NT2/D1 (cell line): ENCODE data around the gene TACR2.

Experiments used
- DNase-seq: peaks from one replicate; pipeline ENCODE4 v3.0.0-alpha.2; 2011; ENCODE audit warnings: low read depth, low spot score
- H3K27me3 ChIP-seq: 2 replicates; pipeline ENCODE4 v1.6.0; 2011; ENCODE audit warnings: mild to moderate bottlenecking; ENCODE audit not compliant: insufficient read length, insufficient read depth
- H3K36me3 ChIP-seq: 2 replicates; pipeline ENCODE4 v1.6.1; 2011; ENCODE audit warnings: mild to moderate bottlenecking, low read length, mixed read lengths; ENCODE audit not compliant: insufficient read depth, insufficient read length
- H3K4me1 ChIP-seq: 2 replicates; pipeline ENCODE4 v1.5.1; 2011; ENCODE audit not compliant: insufficient read depth, insufficient read length
- H3K4me3 ChIP-seq: 2 replicates; pipeline ENCODE4 v1.5.1; 2011; ENCODE audit warnings: low read depth; ENCODE audit not compliant: insufficient read length
- H3K9ac ChIP-seq: 2 replicates; pipeline ENCODE4 v1.6.0; 2011; ENCODE audit warnings: low read depth; ENCODE audit not compliant: insufficient read length
- H3K9me3 ChIP-seq: 2 replicates; pipeline ENCODE4 v1.5.1; 2011; ENCODE audit warnings: mild to moderate bottlenecking, low read length; ENCODE audit not compliant: insufficient read depth
- SUZ12 ChIP-seq: IDR thresholded peaks from 2 replicates; pipeline ENCODE4 v1.6.1; 2011; ENCODE audit not compliant: insufficient read length, insufficient read depth; ENCODE audit errors: extremely low read depth
- YY1 ChIP-seq: IDR thresholded peaks from 2 replicates; pipeline ENCODE4 v1.6.1; 2011; ENCODE audit not compliant: insufficient read length, insufficient read depth
- ZNF274 ChIP-seq: IDR thresholded peaks from 2 replicates; pipeline ENCODE4 v1.6.1; 2011; ENCODE audit warnings: mild to moderate bottlenecking, low read depth, low read length

TACR2 gene

DNA sequence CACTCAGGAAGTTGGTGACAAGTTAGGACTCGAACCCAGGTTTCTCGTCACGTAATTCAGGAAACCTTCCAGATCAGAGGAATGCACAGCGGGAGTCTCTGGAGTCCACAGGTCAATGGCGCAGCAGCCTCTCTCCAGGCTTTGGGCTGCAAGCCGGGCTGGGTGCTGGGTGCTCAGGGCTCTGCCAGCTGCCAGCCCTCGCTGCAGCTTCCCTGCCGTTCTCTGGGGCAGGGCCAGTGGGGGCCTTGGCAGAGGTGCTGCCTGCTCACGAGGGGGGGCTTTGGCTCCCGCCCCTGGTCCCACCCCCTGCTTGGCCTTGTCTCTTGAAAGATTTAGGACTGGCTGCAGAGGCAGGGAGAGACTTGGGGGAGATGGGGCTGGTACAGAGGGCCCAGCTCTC, at the start of gene TACR2:
Gene TACR2 (minus strand): TSS at position 224 of the 400 bp plus-strand sequence. CDS start 595 bp downstream, outside the sequence.
- H3K27me3 ChIP-seq, result no peaks in the 10 kb centered on the region
- no peaks in the 10 kb centered on the region for H3K9me3 ChIP-seq
- DNase-seq, result no peak
- H3K4me1 ChIP-seq, result peaks cover 4% of the 10 kb centered on the region
- H3K4me3 ChIP-seq, result no peak within 1 kb of the TSS
- no peaks in the 10 kb centered on the region for H3K36me3 ChIP-seq
- no peak for TF ChIP-seq YY1
- TF ChIP-seq SUZ12, result no peak
- no peak for TF ChIP-seq ZNF274
- no peak within 1 kb of the TSS for H3K9ac ChIP-seq

DNA sequence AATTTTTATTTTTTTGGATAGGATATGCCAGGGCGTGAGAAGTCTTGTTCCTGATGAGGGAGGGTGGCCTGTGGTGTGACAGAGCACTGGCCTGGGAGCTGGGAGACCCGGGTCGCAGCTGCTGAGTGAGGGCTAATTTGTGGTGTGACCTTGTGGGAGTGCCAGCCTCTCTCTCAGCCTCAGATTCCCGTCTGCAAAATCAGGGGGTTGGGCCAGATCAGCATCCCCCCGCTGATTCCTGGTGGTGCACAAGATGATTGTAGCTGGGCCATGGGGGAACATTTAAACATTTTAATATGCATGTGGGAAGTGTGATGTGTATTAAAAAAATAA, 49.4 kb upstream of the TACR2 start:
- TF ChIP-seq ZNF274, result no peak
- TF ChIP-seq SUZ12, result no peak
- no peak for TF ChIP-seq YY1
- Histone ChIP-seq H3K9me3 (no peaks in the 10 kb centered on the region), H3K4me1 (peaks cover 4% of the 10 kb centered on the region), H3K27me3 (no peaks in the 10 kb centered on the region), H3K9ac (no peak overlapping the region), H3K36me3 (no peaks in the 10 kb centered on the region), H3K4me3 (no peak overlapping the region)
- DNase-seq, result no peak

DNA sequence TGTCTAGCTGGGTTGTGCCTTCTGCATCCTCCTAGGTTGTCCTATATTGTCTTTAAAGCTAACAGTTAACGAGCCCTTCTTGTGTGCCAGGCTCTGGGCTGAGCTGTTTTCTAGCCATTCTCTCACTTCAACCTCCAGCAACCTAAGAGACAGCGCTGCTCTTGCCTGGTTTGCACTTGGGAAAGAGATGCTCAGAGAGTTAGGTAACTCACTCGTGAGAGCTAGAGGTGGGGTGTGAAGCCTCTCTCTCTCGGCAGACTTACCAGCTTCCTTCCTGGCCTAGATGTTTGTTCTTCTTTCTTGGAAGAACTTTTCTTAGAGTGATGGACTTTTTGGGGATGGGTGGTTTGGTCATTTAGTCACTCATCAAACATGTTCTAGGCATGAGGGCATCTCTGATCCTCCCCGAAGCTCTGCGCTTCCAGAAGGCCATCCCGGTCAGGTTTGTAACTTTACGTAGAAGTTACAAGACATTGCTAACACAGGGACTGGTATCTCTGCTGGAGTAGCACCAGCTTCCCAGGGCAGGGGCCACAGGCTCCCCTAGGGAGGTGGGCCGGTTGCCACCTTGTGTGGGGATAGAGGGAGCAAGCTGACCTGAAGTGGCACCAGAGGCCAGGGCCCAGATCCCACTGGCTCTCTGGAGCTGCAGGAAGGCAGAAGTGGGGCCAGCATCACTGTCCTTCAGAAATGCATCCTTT, 48.9 kb upstream of the TACR2 start:
- Histone ChIP-seq H3K4me3 (no peak overlapping the region), H3K4me1 (peaks cover 4% of the 10 kb centered on the region), H3K9ac (no peak overlapping the region), H3K36me3 (no peaks in the 10 kb centered on the region), H3K27me3 (no peaks in the 10 kb centered on the region), H3K9me3 (no peaks in the 10 kb centered on the region)
- TF ChIP-seq SUZ12 (no peak), ZNF274 (no peak), YY1 (no peak)
- no peak for DNase-seq

GRCh38 chr10:69464801-69465401, 48.2 kb upstream of the TACR2 start:
- no peak for DNase-seq
- H3K9me3 ChIP-seq, result no peaks in the 10 kb centered on the region
- no peak overlapping the region for H3K9ac ChIP-seq
- no peak for TF ChIP-seq SUZ12
- TF ChIP-seq ZNF274, result no peak
- TF ChIP-seq YY1, result no peak
- no peaks in the 10 kb centered on the region for H3K27me3 ChIP-seq
- peaks cover 4% of the 10 kb centered on the region for H3K4me1 ChIP-seq
- no peak overlapping the region for H3K4me3 ChIP-seq
- no peaks in the 10 kb centered on the region for H3K36me3 ChIP-seq

GRCh38 chr10:69464401-69464800, 47.7 kb upstream of the TACR2 start:
- DNase-seq, result no peak
- H3K9me3 ChIP-seq, result no peaks in the 10 kb centered on the region
- no peaks in the 10 kb centered on the region for H3K27me3 ChIP-seq
- H3K36me3 ChIP-seq, result no peaks in the 10 kb centered on the region
- no peak overlapping the region for H3K9ac ChIP-seq
- H3K4me1 ChIP-seq, result peaks cover 4% of the 10 kb centered on the region
- no peak overlapping the region for H3K4me3 ChIP-seq
- TF ChIP-seq SUZ12, result no peak
- no peak for TF ChIP-seq YY1
- no peak for TF ChIP-seq ZNF274

- no peak for DNase-seq
- TF ChIP-seq SUZ12, result no peak
- no peak for TF ChIP-seq YY1
- no peak for TF ChIP-seq ZNF274
- H3K36me3 ChIP-seq, result no peaks in the 10 kb centered on the region
- no peaks in the 10 kb centered on the region for H3K27me3 ChIP-seq
- no peaks in the 10 kb centered on the region for H3K9me3 ChIP-seq
- H3K9ac ChIP-seq, result no peak overlapping the region
- no peak overlapping the region for H3K4me3 ChIP-seq
- peaks cover 4% of the 10 kb centered on the region for H3K4me1 ChIP-seq
Observed at GRCh38 chr10:69463886-69464285, 47.2 kb upstream of the TACR2 start.

DNA sequence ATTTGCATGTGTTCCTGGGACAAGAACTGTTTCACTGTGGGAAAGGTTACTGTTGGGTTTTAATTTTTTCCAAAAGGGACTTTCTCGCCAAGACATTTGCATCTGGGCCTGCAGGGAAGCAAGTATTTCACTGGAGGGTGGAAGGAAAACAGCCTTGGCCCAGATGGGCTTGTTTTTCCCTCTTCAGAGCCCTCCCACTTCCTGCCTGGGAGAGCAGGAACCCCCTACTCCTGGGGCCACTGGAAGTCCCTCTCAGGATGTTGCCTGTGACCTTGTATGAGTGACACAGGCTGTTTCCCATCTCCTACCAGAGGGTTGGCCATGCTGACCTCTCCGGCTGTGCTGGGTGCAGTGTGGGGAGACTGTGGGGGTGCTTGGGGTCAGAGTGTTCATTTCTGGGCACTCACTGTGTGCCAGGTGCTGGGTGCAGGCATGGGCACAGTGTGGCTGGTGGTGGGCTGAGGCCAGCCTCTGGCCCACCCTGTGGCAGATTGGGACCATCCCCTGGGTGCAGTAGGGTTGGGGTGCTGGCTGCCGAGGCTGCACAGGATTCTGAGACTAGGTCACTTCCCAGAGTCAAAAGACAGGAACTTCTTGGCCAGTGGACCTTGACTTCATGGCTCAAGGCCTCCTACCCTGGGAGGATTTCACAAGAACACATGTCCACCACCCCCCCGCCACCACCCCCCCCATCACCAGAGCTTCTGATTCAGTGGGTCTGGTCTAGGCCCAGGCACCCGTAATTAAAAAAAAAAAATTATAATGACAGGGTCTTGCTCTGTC, 44.7 kb upstream of the TACR2 start:
- no peaks in the 10 kb centered on the region for H3K9me3 ChIP-seq
- H3K4me1 ChIP-seq, result peaks cover 4% of the 10 kb centered on the region
- no peak overlapping the region for H3K9ac ChIP-seq
- no peak overlapping the region for H3K4me3 ChIP-seq
- H3K27me3 ChIP-seq, result no peaks in the 10 kb centered on the region
- H3K36me3 ChIP-seq, result no peaks in the 10 kb centered on the region
- no peak for TF ChIP-seq YY1
- TF ChIP-seq SUZ12, result no peak
- no peak for TF ChIP-seq ZNF274
- DNase-seq, result no peak
